ENCODE measurements around the gene HOXD9. TPM values are rescaled to one million over a fixed set of nuclear protein-coding genes. Genes with fewer than 3 reads are reported as not detected.

The HOXD9 gene
- polyA plus RNA-seq, 1 donor from 2014 or later: not detected

DNA sequence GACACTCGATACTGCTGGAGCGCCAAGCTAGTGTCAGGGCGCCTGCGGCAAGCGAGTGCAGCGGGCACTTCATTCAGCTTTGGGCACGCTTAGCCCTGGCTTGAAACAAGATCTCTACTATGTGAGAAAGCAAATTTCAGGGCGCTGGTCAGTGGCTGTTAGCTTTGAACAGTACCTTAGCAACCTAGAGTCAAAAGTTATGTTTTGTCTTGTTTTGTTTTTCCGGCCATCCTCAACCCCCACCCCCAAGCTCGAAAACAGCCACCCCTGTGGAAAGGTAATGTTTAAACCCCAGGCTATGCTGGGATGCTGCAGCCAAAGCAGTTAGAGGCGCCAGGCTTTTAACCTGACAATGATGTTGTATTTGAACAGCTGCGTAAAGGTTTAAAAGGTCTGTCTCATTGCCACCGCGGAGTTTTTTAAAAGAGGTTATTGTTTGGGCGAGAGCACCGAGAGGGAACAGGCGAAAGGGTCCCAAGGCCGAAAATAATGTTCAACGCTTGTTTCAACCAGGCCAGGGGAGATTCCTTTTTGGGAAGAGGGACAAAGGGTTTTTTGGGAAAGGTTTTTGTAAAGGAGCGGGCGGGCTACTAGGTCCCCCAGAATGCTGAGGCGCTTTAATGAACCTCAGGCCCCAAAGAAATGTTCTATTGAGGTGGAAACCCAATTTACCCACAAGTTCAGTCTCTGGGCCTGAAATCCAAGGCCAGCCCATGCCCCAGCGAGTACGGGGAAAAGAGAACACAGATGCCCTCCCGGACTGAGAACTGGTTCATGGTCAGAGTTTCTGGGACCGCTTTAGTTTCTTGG, 8.2 kb upstream of the HOXD9 start:
- H3K27me3 ChIP-seq (ENCODE audit: insufficient read depth, low read depth, low read length): peaks cover 99% of the 10 kb centered on the region
- no peaks in the 10 kb centered on the region for H3K79me2 ChIP-seq (replicated peaks; ENCODE audit: insufficient read depth, low read length)
- no peaks in the 10 kb centered on the region for H3K36me3 ChIP-seq (ENCODE audit: insufficient read depth, low read length)
- H3F3A ChIP-seq (ENCODE audit: insufficient read depth, low read length, poor library complexity, severe bottlenecking): no peaks in the 10 kb centered on the region
- no peak overlapping the region for H3K27ac ChIP-seq (ENCODE audit: low read length)
- H3K9me2 ChIP-seq (ENCODE audit: insufficient read depth, low read length): no peaks in the 10 kb centered on the region
- H3K9ac ChIP-seq (ENCODE audit: low read length): no peak overlapping the region
- H4K20me1 ChIP-seq (ENCODE audit: insufficient read depth): no peaks in the 10 kb centered on the region
- H3K4me2 ChIP-seq (ENCODE audit: low read length): no peak overlapping the region
- peaks cover 32% of the 10 kb centered on the region for H3K9me3 ChIP-seq (ENCODE audit: low read length)
- H2AFZ ChIP-seq (ENCODE audit: low read depth, low read length): no peak overlapping the region
- H3K4me3 ChIP-seq (ENCODE audit: low read length): no peak overlapping the region
- TF ChIP-seq EP300 (conservative IDR thresholded peaks at IDR 0.05; ENCODE audit: poor library complexity, severe bottlenecking): no peak
- TF ChIP-seq TAF1 (IDR thresholded peaks at IDR 0.05; ENCODE audit: low read depth): no peak
- TF ChIP-seq RAD21 (conservative IDR thresholded peaks at IDR 0.05): no peak
- no peak for TF ChIP-seq EZH2 (IDR thresholded peaks at IDR 0.05; ENCODE audit: borderline replicate concordance, insufficient read depth, low read length, poor library complexity, severe bottlenecking)
- TF ChIP-seq POLR2AphosphoS5 (IDR thresholded peaks at IDR 0.05): no peak
- no peak for TF ChIP-seq MXI1 (conservative IDR thresholded peaks at IDR 0.05; ENCODE audit: poor library complexity, severe bottlenecking)
- TF ChIP-seq, protein P1, sequence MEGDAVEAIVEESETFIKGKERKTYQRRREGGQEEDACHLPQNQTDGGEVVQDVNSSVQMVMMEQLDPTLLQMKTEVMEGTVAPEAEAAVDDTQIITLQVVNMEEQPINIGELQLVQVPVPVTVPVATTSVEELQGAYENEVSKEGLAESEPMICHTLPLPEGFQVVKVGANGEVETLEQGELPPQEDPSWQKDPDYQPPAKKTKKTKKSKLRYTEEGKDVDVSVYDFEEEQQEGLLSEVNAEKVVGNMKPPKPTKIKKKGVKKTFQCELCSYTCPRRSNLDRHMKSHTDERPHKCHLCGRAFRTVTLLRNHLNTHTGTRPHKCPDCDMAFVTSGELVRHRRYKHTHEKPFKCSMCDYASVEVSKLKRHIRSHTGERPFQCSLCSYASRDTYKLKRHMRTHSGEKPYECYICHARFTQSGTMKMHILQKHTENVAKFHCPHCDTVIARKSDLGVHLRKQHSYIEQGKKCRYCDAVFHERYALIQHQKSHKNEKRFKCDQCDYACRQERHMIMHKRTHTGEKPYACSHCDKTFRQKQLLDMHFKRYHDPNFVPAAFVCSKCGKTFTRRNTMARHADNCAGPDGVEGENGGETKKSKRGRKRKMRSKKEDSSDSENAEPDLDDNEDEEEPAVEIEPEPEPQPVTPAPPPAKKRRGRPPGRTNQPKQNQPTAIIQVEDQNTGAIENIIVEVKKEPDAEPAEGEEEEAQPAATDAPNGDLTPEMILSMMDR (IDR thresholded peaks at IDR 0.05; ENCODE audit: poor library complexity, severe bottlenecking): no peak
- TF ChIP-seq, protein P2, sequence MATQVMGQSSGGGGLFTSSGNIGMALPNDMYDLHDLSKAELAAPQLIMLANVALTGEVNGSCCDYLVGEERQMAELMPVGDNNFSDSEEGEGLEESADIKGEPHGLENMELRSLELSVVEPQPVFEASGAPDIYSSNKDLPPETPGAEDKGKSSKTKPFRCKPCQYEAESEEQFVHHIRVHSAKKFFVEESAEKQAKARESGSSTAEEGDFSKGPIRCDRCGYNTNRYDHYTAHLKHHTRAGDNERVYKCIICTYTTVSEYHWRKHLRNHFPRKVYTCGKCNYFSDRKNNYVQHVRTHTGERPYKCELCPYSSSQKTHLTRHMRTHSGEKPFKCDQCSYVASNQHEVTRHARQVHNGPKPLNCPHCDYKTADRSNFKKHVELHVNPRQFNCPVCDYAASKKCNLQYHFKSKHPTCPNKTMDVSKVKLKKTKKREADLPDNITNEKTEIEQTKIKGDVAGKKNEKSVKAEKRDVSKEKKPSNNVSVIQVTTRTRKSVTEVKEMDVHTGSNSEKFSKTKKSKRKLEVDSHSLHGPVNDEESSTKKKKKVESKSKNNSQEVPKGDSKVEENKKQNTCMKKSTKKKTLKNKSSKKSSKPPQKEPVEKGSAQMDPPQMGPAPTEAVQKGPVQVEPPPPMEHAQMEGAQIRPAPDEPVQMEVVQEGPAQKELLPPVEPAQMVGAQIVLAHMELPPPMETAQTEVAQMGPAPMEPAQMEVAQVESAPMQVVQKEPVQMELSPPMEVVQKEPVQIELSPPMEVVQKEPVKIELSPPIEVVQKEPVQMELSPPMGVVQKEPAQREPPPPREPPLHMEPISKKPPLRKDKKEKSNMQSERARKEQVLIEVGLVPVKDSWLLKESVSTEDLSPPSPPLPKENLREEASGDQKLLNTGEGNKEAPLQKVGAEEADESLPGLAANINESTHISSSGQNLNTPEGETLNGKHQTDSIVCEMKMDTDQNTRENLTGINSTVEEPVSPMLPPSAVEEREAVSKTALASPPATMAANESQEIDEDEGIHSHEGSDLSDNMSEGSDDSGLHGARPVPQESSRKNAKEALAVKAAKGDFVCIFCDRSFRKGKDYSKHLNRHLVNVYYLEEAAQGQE (IDR thresholded peaks at IDR 0.05; ENCODE audit: borderline replicate concordance): no peak
- TF ChIP-seq SMC3 (conservative IDR thresholded peaks at IDR 0.05; ENCODE audit: poor library complexity): no peak

DNA sequence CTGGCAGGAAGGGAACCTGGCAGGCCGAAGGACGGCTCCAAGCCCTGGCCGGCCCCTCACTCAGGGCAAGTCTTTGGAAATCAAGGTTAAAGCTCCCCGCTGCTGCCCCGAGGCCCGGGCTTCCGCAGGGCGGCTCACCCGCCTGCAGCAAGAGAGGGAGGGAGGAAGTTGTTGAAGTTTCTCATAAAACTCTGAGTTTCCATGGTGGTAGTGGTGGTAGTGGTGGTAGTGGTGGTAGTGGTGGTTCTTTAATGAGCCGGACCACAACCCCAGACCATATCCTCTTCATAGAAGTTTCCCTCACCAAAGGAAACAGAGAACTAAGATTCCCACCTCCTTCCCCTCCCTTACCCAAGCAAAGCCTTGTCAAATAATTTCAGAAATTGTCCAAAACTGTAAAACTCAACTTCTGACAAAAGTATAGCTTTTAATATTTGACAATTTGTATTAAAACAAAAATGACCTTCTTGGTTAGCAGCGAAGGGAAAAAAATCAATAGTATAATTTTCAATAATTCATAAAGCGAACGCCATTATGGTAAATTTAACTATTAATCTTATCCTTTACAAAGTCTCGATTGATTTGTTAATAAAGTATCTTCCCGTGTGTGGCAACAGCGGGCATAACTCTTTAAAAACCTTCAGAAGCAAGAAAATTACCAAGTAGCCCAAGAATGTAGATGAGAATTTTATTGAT, 7.4 kb upstream of the HOXD9 start:
- H3K9me3 ChIP-seq (ENCODE audit: low read length): peaks cover 32% of the 10 kb centered on the region
- no peaks in the 10 kb centered on the region for H3F3A ChIP-seq (ENCODE audit: insufficient read depth, low read length, poor library complexity, severe bottlenecking)
- H3K79me2 ChIP-seq (replicated peaks; ENCODE audit: insufficient read depth, low read length): no peaks in the 10 kb centered on the region
- no peak overlapping the region for H3K9ac ChIP-seq (ENCODE audit: low read length)
- no peak overlapping the region for H3K4me3 ChIP-seq (ENCODE audit: low read length)
- TF ChIP-seq SMC3 (conservative IDR thresholded peaks at IDR 0.05; ENCODE audit: poor library complexity) (no peak), EP300 (conservative IDR thresholded peaks at IDR 0.05; ENCODE audit: poor library complexity, severe bottlenecking) (no peak), EZH2 (IDR thresholded peaks at IDR 0.05; ENCODE audit: borderline replicate concordance, insufficient read depth, low read length, poor library complexity, severe bottlenecking) (peak; percentile 68)
- no peaks in the 10 kb centered on the region for H3K9me2 ChIP-seq (ENCODE audit: insufficient read depth, low read length)
- peaks cover 99% of the 10 kb centered on the region for H3K27me3 ChIP-seq (ENCODE audit: insufficient read depth, low read depth, low read length)
- H3K36me3 ChIP-seq (ENCODE audit: insufficient read depth, low read length): no peaks in the 10 kb centered on the region
- H2AFZ ChIP-seq (ENCODE audit: low read depth, low read length): no peak overlapping the region
- no peak overlapping the region for H3K27ac ChIP-seq (ENCODE audit: low read length)
- H3K4me2 ChIP-seq (ENCODE audit: low read length): no peak overlapping the region
- H4K20me1 ChIP-seq (ENCODE audit: insufficient read depth): no peaks in the 10 kb centered on the region

Data from neural cell (in vitro differentiated cells).